Suprapubic skin (tissue), 4 donors: ENCODE results near the gene PRSS57. TPM values are rescaled to one million over a fixed set of nuclear protein-coding genes. Genes with fewer than 3 reads are reported as not detected.

Source experiments
- DNase-seq, 2 donors: peaks; one replicate each; pipeline ENCODE4 v3.0.0-alpha.2; 2019; ENCODE audit warnings: low spot score in 2 of 2
- H3K27ac ChIP-seq: fragments of 200-600 bp; sonication (generic); one replicate; pipeline ENCODE4 v1.5.1; 2019
- H3K27me3 ChIP-seq: fragments of 200-600 bp; sonication (generic); one replicate; pipeline ENCODE4 v1.5.1; 2019
- H3K36me3 ChIP-seq: fragments of 200-600 bp; sonication (generic); one replicate; pipeline ENCODE4 v1.5.1; 2019
- H3K4me1 ChIP-seq: fragments of 200-600 bp; sonication (generic); one replicate; pipeline ENCODE4 v1.5.1; 2019
- H3K4me3 ChIP-seq: fragments of 200-600 bp; sonication (generic); one replicate; pipeline ENCODE4 v1.5.1; 2019; ENCODE audit warnings: mild to moderate bottlenecking
- H3K9me3 ChIP-seq: fragments of 200-600 bp; sonication (generic); one replicate; pipeline ENCODE4 v1.5.1; 2019
- EP300 ChIP-seq: sonication (generic); formaldehyde crosslinking; IDR thresholded peaks from one replicate; pipeline ENCODE4 v1.6.1; 2017; ENCODE audit warnings: antibody characterized with exemption
- POLR2A ChIP-seq, 2 donors: fragments of 450-650 bp; IDR thresholded peaks; one replicate each; pipeline ENCODE4 v1.6.1; 2017; ENCODE audit warnings: antibody characterized with exemption in 2 of 2, mild to moderate bottlenecking in 2 of 2, moderate library complexity in 2 of 2
- POLR2AphosphoS5 ChIP-seq, 3 donors: sonication (generic); formaldehyde crosslinking; IDR thresholded peaks; one replicate each; pipeline ENCODE4 v1.6.1; 2017; ENCODE audit warnings: antibody characterized with exemption in 3 of 3
- WGBS: methylation state at CpG from one replicate; pipeline ENCODE4 v1.1.5; 2018; 5-methylcytosine and 5-hydroxymethylcytosine counted together
- total RNA-seq, 4 donors: library from RNA; depleted of rRNA; stranded (reverse); fragments of >200 nt; gene quantifications; one replicate each; pipeline ENCODE4 v1.1.0, GENCODE V29; 2016
- TF ChIP-seq, protein P1 (sequence below), 2 donors: fragments of 200-600 bp in 1 of 2; fragments of 450-650 bp in 1 of 2; sonication (generic) in 1 of 2; IDR thresholded peaks; one replicate each; pipeline ENCODE4 v1.5.1; 2016 to 2019; ENCODE audit warnings: antibody characterized with exemption in 2 of 2, mild to moderate bottlenecking in 1 of 2, moderate library complexity in 1 of 2

PRSS57 gene
- total RNA-seq, 4 donors from 2014 or later, result not detected

DNA sequence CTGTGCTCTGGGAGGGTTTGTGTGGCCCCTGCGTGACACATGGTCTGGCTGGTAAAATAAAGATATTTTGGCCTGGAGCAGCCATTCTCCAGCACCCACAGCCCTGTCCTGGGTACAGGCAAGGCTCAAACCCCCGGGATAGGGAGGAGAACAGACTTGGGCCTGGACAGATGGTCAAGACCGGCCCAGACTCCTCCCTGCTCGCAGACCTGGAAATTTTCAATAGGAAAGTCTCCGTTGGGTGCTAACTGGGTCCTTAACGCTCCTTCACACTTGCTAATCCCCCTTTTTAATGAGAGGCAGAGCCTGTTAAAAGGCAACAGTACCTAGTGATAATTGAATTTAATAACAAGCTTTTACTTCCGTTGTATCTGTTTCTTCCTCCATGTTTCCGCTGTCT is 16.0 kb upstream of the PRSS57 start:
- Histone ChIP-seq H3K4me3 (no peak overlapping the region), H3K27me3 (peaks cover 7% of the 10 kb centered on the region), H3K36me3 (peaks cover 4% of the 10 kb centered on the region), H3K9me3 (no peaks in the 10 kb centered on the region), H3K27ac (peak overlapping the region; percentile 91), H3K4me1 (peaks cover 34% of the 10 kb centered on the region)
- 75% methylated on average over 8 of the region's 8 CpGs for WGBS
- TF ChIP-seq POLR2AphosphoS5 (IDR thresholded peaks at IDR 0.05), result no peak
- TF ChIP-seq, protein P1, sequence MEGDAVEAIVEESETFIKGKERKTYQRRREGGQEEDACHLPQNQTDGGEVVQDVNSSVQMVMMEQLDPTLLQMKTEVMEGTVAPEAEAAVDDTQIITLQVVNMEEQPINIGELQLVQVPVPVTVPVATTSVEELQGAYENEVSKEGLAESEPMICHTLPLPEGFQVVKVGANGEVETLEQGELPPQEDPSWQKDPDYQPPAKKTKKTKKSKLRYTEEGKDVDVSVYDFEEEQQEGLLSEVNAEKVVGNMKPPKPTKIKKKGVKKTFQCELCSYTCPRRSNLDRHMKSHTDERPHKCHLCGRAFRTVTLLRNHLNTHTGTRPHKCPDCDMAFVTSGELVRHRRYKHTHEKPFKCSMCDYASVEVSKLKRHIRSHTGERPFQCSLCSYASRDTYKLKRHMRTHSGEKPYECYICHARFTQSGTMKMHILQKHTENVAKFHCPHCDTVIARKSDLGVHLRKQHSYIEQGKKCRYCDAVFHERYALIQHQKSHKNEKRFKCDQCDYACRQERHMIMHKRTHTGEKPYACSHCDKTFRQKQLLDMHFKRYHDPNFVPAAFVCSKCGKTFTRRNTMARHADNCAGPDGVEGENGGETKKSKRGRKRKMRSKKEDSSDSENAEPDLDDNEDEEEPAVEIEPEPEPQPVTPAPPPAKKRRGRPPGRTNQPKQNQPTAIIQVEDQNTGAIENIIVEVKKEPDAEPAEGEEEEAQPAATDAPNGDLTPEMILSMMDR (IDR thresholded peaks at IDR 0.05), result no peak
- no peak for TF ChIP-seq EP300
- DNase-seq, result no peak

DNA sequence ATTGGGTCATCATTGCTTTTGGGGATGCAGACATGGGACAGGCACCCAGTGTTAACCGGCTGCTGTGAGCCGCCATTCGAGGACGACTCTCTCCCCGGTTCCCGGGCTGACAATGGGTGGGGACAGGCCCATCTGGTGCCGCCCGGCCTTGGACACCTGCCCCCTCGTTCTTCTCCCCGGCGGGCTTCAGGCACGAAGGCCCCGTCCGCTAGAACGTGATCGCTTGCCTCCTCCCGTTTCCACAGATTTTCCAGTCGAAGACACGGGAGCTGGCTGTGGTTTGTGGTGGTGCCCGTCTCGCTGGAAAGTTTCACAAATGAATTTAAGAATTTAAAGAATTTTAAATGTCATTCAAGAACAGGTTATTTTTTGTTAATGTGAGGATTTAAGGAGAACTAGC is 15.5 kb upstream of the PRSS57 start:
- Histone ChIP-seq H3K27me3 (peaks cover 7% of the 10 kb centered on the region), H3K4me3 (peak overlapping the region; percentile 90), H3K27ac (peak overlapping the region; percentile 91), H3K4me1 (peaks cover 34% of the 10 kb centered on the region), H3K9me3 (no peaks in the 10 kb centered on the region), H3K36me3 (peaks cover 4% of the 10 kb centered on the region)
- WGBS, result 54% methylated on average over 14 of the region's 21 CpGs
- TF ChIP-seq, protein P1 (IDR thresholded peaks at IDR 0.05), result no peak
- TF ChIP-seq POLR2A (IDR thresholded peaks at IDR 0.05) (no peak), POLR2AphosphoS5 (IDR thresholded peaks at IDR 0.05) (no peak), EP300 (no peak)
- DNase-seq, result no peak

DNA sequence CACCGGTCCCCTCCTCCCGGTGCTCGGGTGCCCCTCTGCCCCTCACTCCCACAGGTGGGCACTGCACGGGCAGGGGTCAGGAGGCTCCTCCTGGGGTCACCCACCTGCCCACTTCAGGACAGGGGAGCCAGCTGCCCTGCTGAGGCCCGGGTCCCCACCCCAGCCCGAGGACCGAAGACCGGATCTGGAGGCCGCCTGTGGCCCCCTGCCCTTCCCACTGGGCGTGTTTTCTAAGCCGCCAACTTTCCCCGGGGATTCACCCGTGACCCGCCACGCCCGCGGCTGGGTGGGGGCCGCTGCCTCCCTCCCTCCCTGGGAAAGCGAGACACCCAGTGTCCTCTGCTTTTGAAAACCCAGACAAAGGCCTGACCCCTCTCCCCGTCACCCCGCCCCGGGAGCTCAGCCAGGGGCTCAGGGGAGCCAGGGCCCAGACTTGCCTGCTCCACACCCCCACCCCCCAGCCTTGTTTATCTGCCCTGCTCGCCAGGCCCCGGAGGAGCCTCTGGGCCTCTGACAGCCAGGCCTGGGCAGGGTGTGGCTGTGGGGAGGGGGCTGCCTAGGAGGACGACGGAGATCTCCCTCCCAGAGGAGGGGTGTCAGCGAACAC is 14.8 kb upstream of the PRSS57 start:
- Histone ChIP-seq H3K36me3 (no peaks in the 10 kb centered on the region), H3K9me3 (no peaks in the 10 kb centered on the region), H3K27me3 (peaks cover 7% of the 10 kb centered on the region), H3K4me3 (peak overlapping the region; percentile 90), H3K27ac (peak overlapping the region; percentile 91), H3K4me1 (peaks cover 34% of the 10 kb centered on the region)
- WGBS, result 60% methylated on average over 2 of the region's 27 CpGs
- DNase-seq, result peak in 1 of 2 donors; percentile 82
- TF ChIP-seq EP300 (no peak), POLR2A (IDR thresholded peaks at IDR 0.05) (peak in 1 of 2 donors; percentile 25)

DNA sequence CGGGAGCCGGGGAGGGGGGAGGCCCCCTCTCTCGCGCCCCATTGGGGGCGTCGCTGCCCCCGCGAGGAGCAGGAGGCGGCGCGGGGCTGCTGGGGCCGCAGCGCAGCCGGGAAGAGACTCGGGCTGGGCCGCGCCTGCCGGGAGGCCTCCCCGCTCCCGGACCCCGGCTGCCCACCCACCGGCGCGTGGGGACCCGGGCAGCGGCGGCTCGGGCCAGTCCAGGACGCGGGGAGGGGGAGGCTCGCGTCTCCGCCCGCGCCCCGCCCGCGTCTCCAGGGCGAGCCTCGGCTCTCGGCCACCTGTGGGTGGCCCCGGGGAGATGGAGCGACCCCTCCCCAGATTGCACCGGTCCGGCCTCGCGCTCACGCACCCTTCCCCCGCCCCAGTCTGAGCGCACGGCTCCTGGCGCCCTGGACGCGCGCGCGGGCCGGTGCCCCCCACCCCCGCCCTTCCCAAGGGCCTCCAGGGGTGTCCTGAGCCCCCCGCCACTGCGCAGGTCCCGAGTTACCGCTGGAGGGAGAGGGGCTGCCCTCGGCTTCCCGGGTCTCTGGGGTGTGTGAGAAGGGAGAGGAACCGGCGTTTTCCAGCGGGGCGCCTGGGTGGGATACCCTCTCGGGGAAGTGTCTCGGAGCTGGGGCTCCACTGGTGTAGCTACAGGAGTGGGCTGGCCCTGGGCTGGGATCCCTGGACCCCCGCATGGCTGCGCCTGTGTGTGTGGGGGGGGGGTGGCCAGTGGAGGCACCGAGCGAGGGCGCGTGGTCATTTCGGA is 14.1 kb upstream of the PRSS57 start:
- H3K4me1 ChIP-seq, result peaks cover 36% of the 10 kb centered on the region
- peak overlapping the region; percentile 90 for H3K4me3 ChIP-seq
- no peaks in the 10 kb centered on the region for H3K9me3 ChIP-seq
- H3K36me3 ChIP-seq, result no peaks in the 10 kb centered on the region
- peak overlapping the region; percentile 91 for H3K27ac ChIP-seq
- peaks cover 7% of the 10 kb centered on the region for H3K27me3 ChIP-seq
- no peak for DNase-seq
- no CpG with 5 or more reads among the region's 78 CpGs for WGBS
- no peak for TF ChIP-seq POLR2AphosphoS5 (IDR thresholded peaks at IDR 0.05)
- no peak for TF ChIP-seq POLR2A (IDR thresholded peaks at IDR 0.05)
- no peak for TF ChIP-seq EP300
- TF ChIP-seq, protein P1 (IDR thresholded peaks at IDR 0.05), result no peak

DNA sequence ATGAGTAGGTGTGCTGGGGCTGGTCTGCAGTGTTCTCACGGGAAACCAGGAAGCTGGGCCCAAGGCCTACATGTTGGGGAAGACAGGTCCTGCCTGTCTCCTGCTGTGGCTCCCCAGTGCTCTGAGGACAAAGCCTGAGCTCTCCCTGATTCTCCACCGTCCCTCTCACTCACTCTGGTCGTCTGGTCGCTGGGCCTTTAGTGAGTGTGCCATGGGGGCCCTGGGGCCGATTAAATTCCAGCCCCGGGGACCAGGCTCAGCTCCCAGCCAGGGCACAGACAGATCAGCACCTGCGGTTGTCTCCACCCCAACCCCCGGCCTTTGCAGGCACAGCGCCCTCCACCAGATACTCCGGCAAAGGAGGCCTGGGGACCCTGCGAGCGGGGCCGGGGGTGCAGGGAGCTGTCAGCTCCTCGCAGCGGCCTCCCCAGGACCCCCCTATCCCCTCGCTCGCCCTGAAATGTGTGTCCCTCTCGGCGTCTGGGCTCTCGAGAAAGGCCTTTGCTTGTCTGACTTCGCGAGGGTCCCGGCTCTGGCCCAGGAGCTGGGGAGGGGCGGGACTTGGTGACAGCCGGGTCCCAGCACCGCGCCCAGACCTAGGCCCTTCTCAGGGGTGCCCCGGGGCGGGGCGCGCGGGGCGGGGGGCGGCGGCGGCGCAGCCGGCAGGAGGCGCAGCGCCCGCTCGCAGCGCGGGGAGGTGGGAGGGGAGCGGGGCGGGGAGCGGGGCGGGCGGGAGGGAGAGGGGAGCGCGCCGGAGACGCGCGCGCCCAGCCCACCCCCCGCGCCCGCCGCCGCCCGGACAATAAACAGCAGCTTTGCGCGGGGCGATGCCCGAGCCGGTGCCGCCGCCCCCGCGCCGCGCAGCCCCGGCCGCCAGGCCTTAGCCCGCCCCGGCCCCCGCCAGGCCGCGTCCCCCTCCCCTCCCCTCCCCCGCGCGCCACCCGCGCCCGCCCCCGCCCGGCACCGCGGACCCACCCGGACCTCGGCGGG is 13.2 kb upstream of the PRSS57 start, which contains the start of gene PALM:
Gene PALM (plus strand): TSS at position 782 of the 990 bp plus-strand sequence. CDS start 212 bp downstream, outside the sequence.
- H3K36me3 ChIP-seq, result no peaks in the 10 kb centered on the region
- peaks cover 46% of the 10 kb centered on the region for H3K4me1 ChIP-seq
- peak within 1 kb of the TSS; percentile 90 for H3K4me3 ChIP-seq
- peaks cover 7% of the 10 kb centered on the region for H3K27me3 ChIP-seq
- TF ChIP-seq POLR2A (IDR thresholded peaks at IDR 0.05) (no peak), POLR2AphosphoS5 (IDR thresholded peaks at IDR 0.05) (no peak), EP300 (no peak)
- TF ChIP-seq, protein P1 (IDR thresholded peaks at IDR 0.05), result peak in 1 of 2 donors; percentile 31
- peak within 1 kb of the TSS; percentile 91 for H3K27ac ChIP-seq
- no peak for DNase-seq
- H3K9me3 ChIP-seq, result no peaks in the 10 kb centered on the region
- WGBS, result 69% methylated on average over 2 of the region's 93 CpGs
